Tibial artery (tissue), 4 donors: Measurements from ENCODE around the gene SLC2A13.

ENCODE experiments used
- DNase-seq, 2 donors: peaks; one replicate each; pipeline ENCODE4 v3.0.0-alpha.2; 2019
- H3K27ac ChIP-seq, 2 donors: fragments of 200-600 bp; sonication (generic) in 1 of 2; 1 replicate in 1 of 2; 2 replicates in 1 of 2; pipeline ENCODE4 v1.5.1; 2018 to 2019; ENCODE audit warnings: mild to moderate bottlenecking in 1 of 2
- H3K27me3 ChIP-seq, 2 donors: fragments of 200-600 bp; sonication (generic) in 1 of 2; one replicate each; pipeline versions ENCODE4 v1.5.1 to v1.6.0; 2016 to 2019
- H3K36me3 ChIP-seq, 3 donors: fragments of 200-600 bp; sonication (generic) in 2 of 3; one replicate each; pipeline ENCODE4 v1.5.1; 2016 to 2019; ENCODE audit warnings: mild to moderate bottlenecking in 2 of 3
- H3K4me1 ChIP-seq, 4 donors: fragments of 200-600 bp; sonication (generic) in 2 of 4; 1 replicate in 3 of 4; 2 replicates in 1 of 4; pipeline ENCODE4 v1.5.1; 2016 to 2019
- H3K4me3 ChIP-seq, 2 donors: fragments of 200-600 bp; sonication (generic) in 1 of 2; 1 replicate in 1 of 2; 2 replicates in 1 of 2; pipeline ENCODE4 v1.5.1; 2018 to 2019; ENCODE audit warnings: mild to moderate bottlenecking in 2 of 2
- H3K9me3 ChIP-seq, 3 donors: fragments of 200-600 bp; sonication (generic) in 1 of 3; one replicate each; pipeline ENCODE4 v1.5.1; 2016 to 2019
- intact Hi-C: fragments of 100-400 bp; cut with DNase I; formaldehyde crosslinking; loops from one replicate; pipeline ENCODE4 v1.15.0; 2023; ENCODE audit warnings: low total_unique reads
- TF ChIP-seq, protein P1 (sequence below), 2 experiments: fragments of 200-600 bp in 1 of 2; fragments of 450-650 bp in 1 of 2; IDR thresholded peaks; one replicate each; pipeline ENCODE4 v1.5.1; 2017 to 2019; ENCODE audit warnings: antibody characterized with exemption in 2 of 2, mild to moderate bottlenecking in 1 of 2, moderate library complexity in 1 of 2

The SLC2A13 gene

DNA sequence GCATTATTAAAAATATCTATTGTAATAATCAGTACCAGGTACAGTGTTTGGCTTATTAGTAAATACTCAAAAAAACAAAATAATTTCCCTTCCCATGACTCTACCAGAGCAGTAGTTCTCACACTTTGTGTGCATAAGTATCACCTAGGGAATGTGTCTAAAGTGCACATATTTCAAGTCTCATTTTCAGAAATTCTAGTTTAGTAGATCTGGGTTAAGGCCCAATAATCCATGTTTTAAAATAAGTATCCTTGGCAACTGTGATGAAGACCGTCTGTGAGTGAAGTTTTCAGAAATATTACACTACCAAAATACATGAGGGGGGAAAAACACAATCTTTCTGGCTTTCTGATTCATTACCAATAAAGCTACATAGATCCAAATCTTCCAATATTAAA, 237.6 kb downstream of the SLC2A13 start:
- Histone ChIP-seq H3K4me3 (no peak overlapping the region), H3K9me3 (no peaks in the 10 kb centered on the region), H3K36me3 (peaks cover 0 to 13% (median 0%) of the 10 kb centered on the region in 3 donors), H3K27me3 (no peaks in the 10 kb centered on the region), H3K4me1 (no peaks in the 10 kb centered on the region), H3K27ac (no peak overlapping the region)
- intact Hi-C loops = no loop called here
- DNase-seq = no peak
- TF ChIP-seq, protein P1, sequence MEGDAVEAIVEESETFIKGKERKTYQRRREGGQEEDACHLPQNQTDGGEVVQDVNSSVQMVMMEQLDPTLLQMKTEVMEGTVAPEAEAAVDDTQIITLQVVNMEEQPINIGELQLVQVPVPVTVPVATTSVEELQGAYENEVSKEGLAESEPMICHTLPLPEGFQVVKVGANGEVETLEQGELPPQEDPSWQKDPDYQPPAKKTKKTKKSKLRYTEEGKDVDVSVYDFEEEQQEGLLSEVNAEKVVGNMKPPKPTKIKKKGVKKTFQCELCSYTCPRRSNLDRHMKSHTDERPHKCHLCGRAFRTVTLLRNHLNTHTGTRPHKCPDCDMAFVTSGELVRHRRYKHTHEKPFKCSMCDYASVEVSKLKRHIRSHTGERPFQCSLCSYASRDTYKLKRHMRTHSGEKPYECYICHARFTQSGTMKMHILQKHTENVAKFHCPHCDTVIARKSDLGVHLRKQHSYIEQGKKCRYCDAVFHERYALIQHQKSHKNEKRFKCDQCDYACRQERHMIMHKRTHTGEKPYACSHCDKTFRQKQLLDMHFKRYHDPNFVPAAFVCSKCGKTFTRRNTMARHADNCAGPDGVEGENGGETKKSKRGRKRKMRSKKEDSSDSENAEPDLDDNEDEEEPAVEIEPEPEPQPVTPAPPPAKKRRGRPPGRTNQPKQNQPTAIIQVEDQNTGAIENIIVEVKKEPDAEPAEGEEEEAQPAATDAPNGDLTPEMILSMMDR (IDR thresholded peaks at IDR 0.05) = no peak

- peaks cover 0 to 14% (median 0%) of the 10 kb centered on the region in 3 donors for H3K36me3 ChIP-seq
- intact Hi-C loops = no loop called here
- no peak overlapping the region for H3K4me3 ChIP-seq
- H3K4me1 ChIP-seq = no peaks in the 10 kb centered on the region
- no peak overlapping the region for H3K27ac ChIP-seq
- no peaks in the 10 kb centered on the region for H3K9me3 ChIP-seq
- DNase-seq = no peak
- TF ChIP-seq, protein P1 (IDR thresholded peaks at IDR 0.05) = no peak
- no peaks in the 10 kb centered on the region for H3K27me3 ChIP-seq
Observed at GRCh38 chr12:39867631-39868327, 238.1 kb downstream of the SLC2A13 start.

DNA sequence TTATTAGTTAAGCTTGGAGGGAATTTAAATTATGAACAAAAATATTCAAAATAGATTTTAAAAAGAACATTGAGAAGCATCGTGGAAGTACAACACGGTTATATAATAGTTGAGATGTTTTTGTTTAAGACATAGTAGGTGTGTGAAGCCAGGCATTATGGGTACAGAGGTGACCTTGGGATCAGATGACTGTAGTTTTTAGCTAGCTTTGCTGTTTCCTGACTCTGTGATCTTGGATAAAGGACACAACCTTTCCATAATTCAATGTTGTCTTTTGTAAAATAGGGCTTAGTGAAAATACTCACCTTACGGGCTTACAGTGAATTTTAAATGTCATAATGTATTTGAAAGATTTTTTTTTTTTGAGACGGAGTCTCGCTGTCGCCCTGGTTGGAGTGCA, 239.7 kb downstream of the SLC2A13 start:
- H3K27me3 ChIP-seq = no peaks in the 10 kb centered on the region
- DNase-seq = no peak
- intact Hi-C loops = no loop called here
- peaks cover 0 to 14% (median 0%) of the 10 kb centered on the region in 3 donors for H3K36me3 ChIP-seq
- no peak overlapping the region for H3K4me3 ChIP-seq
- H3K4me1 ChIP-seq = no peaks in the 10 kb centered on the region
- no peak overlapping the region for H3K27ac ChIP-seq
- no peaks in the 10 kb centered on the region for H3K9me3 ChIP-seq
- TF ChIP-seq, protein P1 (IDR thresholded peaks at IDR 0.05) = no peak

DNA sequence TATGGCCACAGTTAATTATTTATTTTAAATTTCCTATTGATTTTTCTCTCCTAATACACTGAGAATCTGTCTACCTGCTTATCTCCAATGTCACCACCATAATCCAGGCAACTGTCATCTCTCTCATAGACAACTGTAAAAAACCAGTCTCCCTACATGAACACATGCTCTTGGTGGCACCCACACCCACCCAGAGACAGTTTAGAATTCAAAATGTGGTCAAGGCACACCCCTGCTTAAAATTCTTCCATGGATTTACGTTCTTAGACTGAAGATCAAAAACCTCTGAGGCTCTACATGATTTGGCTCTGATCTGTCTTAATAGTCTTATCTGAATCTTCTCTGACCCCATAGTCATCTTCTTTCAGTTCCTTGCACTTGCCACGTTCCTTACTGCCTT, 245.2 kb downstream of the SLC2A13 start:
- H3K27ac ChIP-seq = no peak overlapping the region
- no peak overlapping the region for H3K4me3 ChIP-seq
- TF ChIP-seq, protein P1 (IDR thresholded peaks at IDR 0.05) = no peak
- no peaks in the 10 kb centered on the region for H3K9me3 ChIP-seq
- H3K36me3 ChIP-seq = peaks cover 0 to 18% (median 0%) of the 10 kb centered on the region in 3 donors
- intact Hi-C loops = no loop called here
- H3K27me3 ChIP-seq = no peaks in the 10 kb centered on the region
- DNase-seq = no peak
- no peaks in the 10 kb centered on the region for H3K4me1 ChIP-seq

DNA sequence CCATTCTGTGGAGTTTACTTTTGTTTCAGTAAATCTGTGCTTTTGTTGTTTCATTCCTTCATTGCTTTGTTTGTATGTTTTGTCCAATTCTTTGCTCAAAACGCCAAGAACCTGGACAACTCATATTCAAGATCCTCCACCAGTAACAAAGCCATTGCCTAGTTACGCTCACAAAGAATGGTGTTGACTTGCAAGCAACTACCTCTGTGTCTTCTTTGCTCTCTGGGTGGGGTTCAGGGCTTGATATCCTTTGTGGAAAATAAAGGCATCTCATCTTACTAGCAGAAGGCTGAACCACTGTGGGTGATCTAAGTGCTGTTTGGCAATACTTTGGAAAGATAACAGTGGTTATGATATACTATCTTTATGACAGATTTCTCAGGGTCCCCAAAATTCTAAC, 252.9 kb downstream of the SLC2A13 start:
- peaks cover 0 to 5% (median 3%) of the 10 kb centered on the region in 3 donors for H3K36me3 ChIP-seq
- intact Hi-C loops = no loop called here
- no peak for DNase-seq
- no peak overlapping the region for H3K27ac ChIP-seq
- no peaks in the 10 kb centered on the region for H3K9me3 ChIP-seq
- TF ChIP-seq, protein P1 (IDR thresholded peaks at IDR 0.05) = no peak
- no peaks in the 10 kb centered on the region for H3K4me1 ChIP-seq
- H3K27me3 ChIP-seq = no peaks in the 10 kb centered on the region
- no peak overlapping the region for H3K4me3 ChIP-seq
